SK-N-SH (cell line): ENCODE results near the gene RNF130.

ENCODE experiments used
- JUND ChIP-seq: IDR thresholded peaks from 2 replicates; pipeline ENCODE4 v1.4.0; 2012
- POLR2AphosphoS5 ChIP-seq: IDR thresholded peaks from 2 replicates; pipeline ENCODE4 v1.6.1; 2012; ENCODE audit warnings: low read depth, low read length

DNA sequence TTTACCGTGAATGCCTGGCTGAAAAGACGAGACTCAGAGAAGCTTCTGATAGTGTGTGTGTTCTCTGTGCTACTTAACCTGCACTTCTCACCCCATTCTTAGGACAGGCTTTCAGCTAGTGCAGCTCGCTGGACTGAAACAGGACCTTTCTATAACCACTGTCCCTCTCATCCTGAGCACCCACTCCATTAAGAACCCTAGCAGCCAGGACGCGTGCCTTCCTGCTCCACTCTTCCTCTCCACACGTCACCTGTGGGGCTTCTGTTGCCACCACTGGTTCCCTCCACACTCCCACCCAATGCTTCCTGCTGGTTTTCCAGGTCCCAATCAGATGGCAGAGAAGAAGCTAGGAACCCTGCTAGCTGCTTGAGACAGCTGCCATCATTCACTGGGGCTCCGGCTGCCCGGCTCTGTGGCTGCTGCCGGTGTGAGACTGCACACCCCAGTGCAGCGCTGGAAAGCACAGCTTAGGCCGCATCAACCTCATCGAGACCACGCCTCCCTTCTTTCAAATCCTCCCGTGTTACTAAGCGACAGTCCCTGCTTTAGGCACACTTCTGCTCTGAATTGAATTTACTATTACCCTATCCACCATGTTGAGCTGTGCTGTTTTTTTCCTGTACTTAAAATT, 44.0 kb downstream of the RNF130 start:
- no peak for TF ChIP-seq POLR2AphosphoS5
- TF ChIP-seq JUND, result no peak
